ENCODE results near the gene OR5P2. TPM values are rescaled to one million over a fixed set of nuclear protein-coding genes. Genes with fewer than 3 reads are reported as not detected.

OR5P2 gene
- total RNA-seq, 4 donors from 2014 or later, result 0.84 TPM; not detected in 3

DNA sequence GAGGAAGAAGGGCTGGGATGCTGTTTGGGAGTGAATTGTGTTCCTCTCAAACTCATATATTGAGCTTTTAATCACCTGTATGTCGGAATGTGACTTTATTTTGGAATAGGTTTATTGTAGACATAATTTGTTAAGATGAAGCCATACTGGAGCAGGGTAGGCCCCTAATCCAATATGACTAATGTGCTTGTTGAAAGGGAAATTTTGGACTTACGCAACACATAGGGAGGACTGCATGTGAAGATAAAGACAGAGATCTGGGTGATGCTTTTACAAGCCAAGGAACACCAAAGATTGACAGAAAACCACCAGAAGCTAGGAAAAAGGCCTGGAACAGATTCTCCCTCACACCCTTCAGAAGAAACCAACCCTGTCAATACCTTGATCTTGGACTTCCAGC lies 47.3 kb downstream of the OR5P2 start:
- ATAC-seq (ENCODE audit: low FRiP score) (no peak), DNase-seq (ENCODE audit: low spot score) (no peak)
- TF ChIP-seq, protein P1, sequence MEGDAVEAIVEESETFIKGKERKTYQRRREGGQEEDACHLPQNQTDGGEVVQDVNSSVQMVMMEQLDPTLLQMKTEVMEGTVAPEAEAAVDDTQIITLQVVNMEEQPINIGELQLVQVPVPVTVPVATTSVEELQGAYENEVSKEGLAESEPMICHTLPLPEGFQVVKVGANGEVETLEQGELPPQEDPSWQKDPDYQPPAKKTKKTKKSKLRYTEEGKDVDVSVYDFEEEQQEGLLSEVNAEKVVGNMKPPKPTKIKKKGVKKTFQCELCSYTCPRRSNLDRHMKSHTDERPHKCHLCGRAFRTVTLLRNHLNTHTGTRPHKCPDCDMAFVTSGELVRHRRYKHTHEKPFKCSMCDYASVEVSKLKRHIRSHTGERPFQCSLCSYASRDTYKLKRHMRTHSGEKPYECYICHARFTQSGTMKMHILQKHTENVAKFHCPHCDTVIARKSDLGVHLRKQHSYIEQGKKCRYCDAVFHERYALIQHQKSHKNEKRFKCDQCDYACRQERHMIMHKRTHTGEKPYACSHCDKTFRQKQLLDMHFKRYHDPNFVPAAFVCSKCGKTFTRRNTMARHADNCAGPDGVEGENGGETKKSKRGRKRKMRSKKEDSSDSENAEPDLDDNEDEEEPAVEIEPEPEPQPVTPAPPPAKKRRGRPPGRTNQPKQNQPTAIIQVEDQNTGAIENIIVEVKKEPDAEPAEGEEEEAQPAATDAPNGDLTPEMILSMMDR (IDR thresholded peaks at IDR 0.05), result no peak

Other genes starting within 250 kb of the OR5P2 start
- gene CYB5R2, start 123.4 kb downstream of the OR5P2 start, total RNA-seq, result 10 to 100 TPM in 2 of 4 donors, 1 to 10 TPM in 2; 6.0 to 11.6 (median 8.7) TPM
- under 1 TPM in 2 of 4 donors, not detected in 2; 0.24 to 0.46 TPM for gene OVCH2, start 90.5 kb downstream of the OR5P2 start, total RNA-seq
- 1 to 10 TPM in 1 of 4 donors, not detected in 3; 1.3 TPM for gene OR5P3, start 33.9 kb upstream of the OR5P2 start, total RNA-seq
- gene OR10A6, start 134.3 kb upstream of the OR5P2 start, total RNA-seq, result not detected
- not detected for gene OR10A3, start 144.8 kb upstream of the OR5P2 start, total RNA-seq
- not detected for gene NLRP10, start 168.5 kb upstream of the OR5P2 start, total RNA-seq
- 100 to 1,000 TPM; 140 to 157 (median 154) TPM for gene EIF3F, start 190.4 kb upstream of the OR5P2 start, total RNA-seq

All from omental fat pad (tissue), 4 donors.